ENCODE results near the gene TEX26. TPM values are rescaled to one million over a fixed set of nuclear protein-coding genes. Genes with fewer than 3 reads are reported as not detected.

TEX26 gene
- not detected for total RNA-seq

DNA sequence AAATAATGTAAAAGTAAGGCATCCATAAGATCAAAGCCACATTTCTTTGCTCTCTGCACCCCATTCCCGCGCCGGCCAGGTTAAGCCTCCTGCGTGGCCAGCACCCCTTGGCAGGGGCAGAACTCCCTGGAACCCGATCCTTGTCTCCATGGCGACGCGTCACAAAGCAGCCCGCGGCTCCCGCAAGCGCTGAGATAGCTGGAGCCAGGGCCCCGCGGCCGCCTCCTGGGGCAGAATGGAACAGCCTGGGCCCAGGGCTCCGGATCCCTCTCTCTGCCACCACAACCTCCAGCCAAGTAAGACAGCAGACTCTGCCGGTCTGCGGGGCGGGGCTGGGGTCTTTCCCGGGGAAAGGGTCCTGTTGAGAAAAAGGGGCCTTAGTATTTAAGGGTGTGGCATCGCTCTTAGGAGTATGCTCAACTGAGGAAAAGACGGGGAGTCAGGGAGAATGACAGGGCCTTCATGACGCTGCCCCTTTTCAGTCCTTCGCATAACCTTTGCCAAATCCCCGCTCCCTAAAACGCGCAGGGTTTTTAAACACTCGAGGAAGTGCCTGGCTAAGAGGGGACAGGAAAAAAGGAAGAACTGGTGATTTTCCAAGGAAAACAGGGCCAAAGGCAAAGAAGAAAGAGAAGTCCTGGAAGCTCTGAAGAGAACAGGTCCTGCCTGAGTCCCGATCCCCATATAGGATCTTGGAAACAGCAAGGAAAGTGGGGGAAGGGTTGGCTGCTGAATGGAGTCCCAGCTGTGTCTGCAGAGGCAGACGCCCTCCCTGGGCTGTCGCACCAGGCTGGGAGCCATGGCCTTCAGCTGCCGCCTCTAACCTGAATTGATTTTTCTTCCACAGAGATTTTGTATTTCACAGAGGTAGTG is at the start of gene TEX26:
TEX26 (plus strand) TSS at position 176 of the 873 bp plus-strand sequence; CDS start at position 236, 60 bp downstream.
- DNase-seq (ENCODE audit: low spot score), result no peak
- H3K36me3 ChIP-seq, result no peaks in the 10 kb centered on the region
- no peaks in the 10 kb centered on the region for H3K27me3 ChIP-seq
- no peaks in the 10 kb centered on the region for H3K9me3 ChIP-seq
- peaks cover 0 to 6% of the 10 kb centered on the region in 2 donors for H3K4me1 ChIP-seq
- H3K27ac ChIP-seq, result no peak within 1 kb of the TSS
- TF ChIP-seq, protein P1, sequence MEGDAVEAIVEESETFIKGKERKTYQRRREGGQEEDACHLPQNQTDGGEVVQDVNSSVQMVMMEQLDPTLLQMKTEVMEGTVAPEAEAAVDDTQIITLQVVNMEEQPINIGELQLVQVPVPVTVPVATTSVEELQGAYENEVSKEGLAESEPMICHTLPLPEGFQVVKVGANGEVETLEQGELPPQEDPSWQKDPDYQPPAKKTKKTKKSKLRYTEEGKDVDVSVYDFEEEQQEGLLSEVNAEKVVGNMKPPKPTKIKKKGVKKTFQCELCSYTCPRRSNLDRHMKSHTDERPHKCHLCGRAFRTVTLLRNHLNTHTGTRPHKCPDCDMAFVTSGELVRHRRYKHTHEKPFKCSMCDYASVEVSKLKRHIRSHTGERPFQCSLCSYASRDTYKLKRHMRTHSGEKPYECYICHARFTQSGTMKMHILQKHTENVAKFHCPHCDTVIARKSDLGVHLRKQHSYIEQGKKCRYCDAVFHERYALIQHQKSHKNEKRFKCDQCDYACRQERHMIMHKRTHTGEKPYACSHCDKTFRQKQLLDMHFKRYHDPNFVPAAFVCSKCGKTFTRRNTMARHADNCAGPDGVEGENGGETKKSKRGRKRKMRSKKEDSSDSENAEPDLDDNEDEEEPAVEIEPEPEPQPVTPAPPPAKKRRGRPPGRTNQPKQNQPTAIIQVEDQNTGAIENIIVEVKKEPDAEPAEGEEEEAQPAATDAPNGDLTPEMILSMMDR (IDR thresholded peaks at IDR 0.05), result no peak
- H3K4me3 ChIP-seq, result peak within 1 kb of the TSS in 1 of 2 donors; percentile 6

DNA sequence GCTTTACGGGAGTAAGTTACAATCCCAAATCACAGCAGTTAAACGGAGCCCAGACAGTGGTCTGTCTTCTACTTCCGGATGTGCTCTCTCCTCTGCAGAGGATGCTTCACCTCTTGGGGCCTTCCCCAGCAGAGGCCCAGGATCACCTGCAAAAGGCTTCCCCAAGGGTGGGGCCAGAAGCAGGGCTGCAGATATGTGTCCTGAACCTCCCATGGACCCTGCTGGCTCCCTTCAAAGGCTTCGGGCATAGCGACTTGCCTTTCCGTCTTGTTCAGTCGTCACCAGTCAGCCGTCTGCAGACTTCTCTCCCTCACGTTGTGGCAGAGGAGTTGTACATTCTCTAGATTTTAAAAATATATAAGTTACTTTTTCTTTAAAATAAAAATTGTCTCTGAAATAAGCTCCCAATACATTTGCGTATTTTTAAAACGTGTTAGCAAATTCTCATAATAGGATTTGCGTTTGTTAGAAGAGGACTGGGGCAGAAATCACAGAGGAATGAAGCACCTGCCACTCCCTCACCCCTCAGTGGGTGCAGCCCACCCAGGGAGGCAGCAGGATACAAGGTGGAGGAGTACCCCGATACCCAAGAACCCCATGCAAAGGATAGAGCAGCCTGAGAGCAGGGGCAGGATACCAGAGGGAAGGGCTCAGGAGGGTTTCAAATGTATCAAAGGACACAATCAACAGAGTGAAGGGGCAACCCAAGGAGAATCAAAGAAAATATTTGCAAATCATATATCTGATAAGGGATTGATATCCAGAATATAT is 49.3 kb upstream of the TEX26 start:
- no peaks in the 10 kb centered on the region for H3K27me3 ChIP-seq

DNA sequence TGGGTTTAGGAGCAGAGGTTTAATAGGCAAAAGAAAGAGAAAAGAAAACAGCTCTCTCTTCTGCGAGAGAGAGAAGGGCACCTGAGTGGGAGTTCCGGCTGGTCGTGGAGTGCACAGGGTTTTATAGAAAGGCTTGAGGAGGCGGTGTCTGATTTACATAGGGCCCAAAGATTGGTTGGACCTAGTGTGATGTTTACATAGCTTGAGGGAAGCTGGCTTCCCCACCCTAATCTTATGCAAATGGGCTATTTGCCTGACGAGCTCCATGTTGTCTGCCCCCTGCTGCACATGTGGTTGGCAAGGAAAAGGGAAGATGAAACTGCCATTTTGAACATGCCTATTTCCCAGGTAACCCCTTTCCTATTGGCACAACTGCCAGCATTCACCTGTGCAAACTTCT is 47.9 kb upstream of the TEX26 start:
- no peak overlapping the region for H3K4me3 ChIP-seq
- H3K27me3 ChIP-seq, result no peaks in the 10 kb centered on the region
- H3K36me3 ChIP-seq, result no peaks in the 10 kb centered on the region
- TF ChIP-seq, protein P1 (IDR thresholded peaks at IDR 0.05), result no peak
- H3K9me3 ChIP-seq, result no peaks in the 10 kb centered on the region
- H3K27ac ChIP-seq, result no peak overlapping the region
- DNase-seq (ENCODE audit: low spot score), result no peak
- peaks cover 0 to 8% of the 10 kb centered on the region in 2 donors for H3K4me1 ChIP-seq

More for the DNA sequence above, 49.3 kb upstream of the TEX26 start:
- no peak for DNase-seq (ENCODE audit: low spot score)
- Histone ChIP-seq H3K36me3 (no peaks in the 10 kb centered on the region), H3K4me3 (no peak overlapping the region), H3K9me3 (no peaks in the 10 kb centered on the region), H3K27ac (no peak overlapping the region), H3K4me1 (peaks cover 0 to 8% of the 10 kb centered on the region in 2 donors)
- TF ChIP-seq, protein P1 (IDR thresholded peaks at IDR 0.05), result no peak

DNA sequence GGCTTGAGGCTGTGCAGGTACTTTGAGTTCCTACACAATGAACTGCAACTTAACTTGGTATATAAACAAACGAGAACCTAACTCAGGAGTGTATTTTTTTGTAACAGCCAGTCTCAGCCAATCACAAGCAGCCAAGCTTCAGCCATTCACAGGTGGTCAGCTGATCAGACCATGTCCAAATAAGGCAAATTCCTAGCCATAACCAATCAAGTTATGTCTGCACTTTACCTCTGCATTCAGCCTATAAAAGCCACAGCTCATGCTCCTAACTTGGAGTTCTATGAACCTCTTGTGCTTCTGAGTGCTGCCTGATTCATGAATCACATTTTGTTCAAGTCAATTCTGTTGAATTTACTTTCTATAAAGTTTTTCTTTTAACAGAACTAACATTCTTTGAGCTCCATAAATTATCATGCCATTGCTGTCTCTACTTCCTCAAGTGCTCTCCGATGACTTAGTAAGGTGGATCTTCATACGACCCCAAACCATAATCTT is 43.2 kb upstream of the TEX26 start:
- no peaks in the 10 kb centered on the region for H3K27me3 ChIP-seq
- H3K4me1 ChIP-seq, result no peaks in the 10 kb centered on the region
- no peak for DNase-seq (ENCODE audit: low spot score)
- no peaks in the 10 kb centered on the region for H3K9me3 ChIP-seq
- TF ChIP-seq, protein P1 (IDR thresholded peaks at IDR 0.05), result no peak
- H3K36me3 ChIP-seq, result no peaks in the 10 kb centered on the region
- H3K27ac ChIP-seq, result no peak overlapping the region
- H3K4me3 ChIP-seq, result no peak overlapping the region

DNA sequence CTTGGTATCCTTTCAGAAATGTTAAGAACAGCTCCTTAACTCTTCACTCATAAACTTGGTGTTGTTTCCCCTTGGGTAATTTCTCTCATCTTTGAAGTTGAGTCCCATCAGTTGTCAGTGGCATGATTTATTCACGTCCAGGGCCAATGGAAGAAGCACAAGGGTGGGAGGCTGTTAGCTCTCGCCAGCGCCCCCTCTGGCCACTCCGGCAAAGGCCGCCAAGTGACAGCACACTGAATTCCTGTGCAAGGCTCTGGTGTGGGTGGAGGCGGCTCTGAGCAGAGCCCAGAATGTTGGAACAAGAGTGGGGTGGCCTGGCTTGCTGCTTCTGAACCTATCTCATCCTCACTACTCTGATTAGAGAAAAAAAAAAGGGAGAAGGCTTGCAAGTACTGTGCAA is 39.5 kb upstream of the TEX26 start:
- TF ChIP-seq, protein P1 (IDR thresholded peaks at IDR 0.05), result peak in 1 of 2 donors; percentile 58
- Histone ChIP-seq H3K4me3 (no peak overlapping the region), H3K27ac (no peak overlapping the region), H3K9me3 (no peaks in the 10 kb centered on the region), H3K36me3 (no peaks in the 10 kb centered on the region), H3K4me1 (no peaks in the 10 kb centered on the region), H3K27me3 (no peaks in the 10 kb centered on the region)
- peak; percentile 88 for DNase-seq (ENCODE audit: low spot score)

All from right atrium auricular region (tissue), 2 donors.